Ureter (tissue), 1 donor: ENCODE measurements around the gene CRKL. TPM values are rescaled to one million over a fixed set of nuclear protein-coding genes. Genes with fewer than 3 reads are reported as not detected.

Source experiments
- DNase-seq: peaks from one replicate; pipeline ENCODE4 v3.0.0-alpha.2; 2020; ENCODE audit warnings: low spot score
- total RNA-seq: library from RNA; stranded (reverse); gene quantifications from one replicate; pipeline ENCODE4 v1.2.4, GENCODE V29; 2023
- donor health status: DM: yes; HTN: yes; CAD: no.

The CRKL gene
- total RNA-seq, 1 donor from 2014 or later: 64.8 TPM

DNA sequence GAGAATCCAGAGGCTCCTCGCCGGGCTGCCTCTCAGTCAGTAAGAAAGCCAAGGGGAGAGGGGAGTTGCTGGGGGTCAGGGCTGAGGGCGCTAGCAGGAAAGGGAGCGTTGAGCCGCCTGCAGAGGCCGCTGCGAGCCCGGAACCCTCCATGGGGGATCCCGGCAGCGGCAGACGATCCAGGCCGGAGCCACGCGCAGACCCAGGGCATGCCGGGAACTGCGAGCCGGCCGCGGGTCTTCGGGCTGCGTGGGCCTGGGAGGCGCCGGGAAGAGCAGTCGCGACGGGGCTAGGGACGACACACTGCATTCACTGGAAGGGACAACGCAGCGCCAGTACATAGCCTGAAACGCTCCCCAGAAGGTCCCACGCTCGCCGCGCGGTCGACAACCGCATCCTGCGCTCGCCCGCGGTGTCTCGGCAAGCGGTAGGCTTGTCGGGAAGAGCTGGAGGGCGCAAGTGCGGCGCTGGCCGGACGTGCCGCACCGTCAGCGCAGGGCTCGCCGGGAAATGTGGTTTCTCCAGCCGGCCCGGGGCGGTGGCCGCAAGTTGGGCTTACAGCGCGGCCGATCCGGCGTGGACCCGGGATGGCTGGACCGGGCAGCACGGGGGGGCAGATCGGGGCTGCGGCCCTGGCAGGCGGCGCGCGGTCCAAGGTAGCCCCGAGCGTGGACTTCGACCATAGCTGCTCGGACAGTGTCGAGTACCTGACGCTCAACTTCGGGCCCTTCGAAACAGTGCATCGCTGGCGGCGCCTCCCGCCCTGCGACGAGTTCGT lies 64.8 kb downstream of the CRKL start, which contains the start of gene LZTR1:
Gene LZTR1 (plus strand): TSS at position 511 of the 776 bp plus-strand sequence. CDS start 75 bp downstream, at position 586.
- DNase-seq: peak; percentile 85

DNA sequence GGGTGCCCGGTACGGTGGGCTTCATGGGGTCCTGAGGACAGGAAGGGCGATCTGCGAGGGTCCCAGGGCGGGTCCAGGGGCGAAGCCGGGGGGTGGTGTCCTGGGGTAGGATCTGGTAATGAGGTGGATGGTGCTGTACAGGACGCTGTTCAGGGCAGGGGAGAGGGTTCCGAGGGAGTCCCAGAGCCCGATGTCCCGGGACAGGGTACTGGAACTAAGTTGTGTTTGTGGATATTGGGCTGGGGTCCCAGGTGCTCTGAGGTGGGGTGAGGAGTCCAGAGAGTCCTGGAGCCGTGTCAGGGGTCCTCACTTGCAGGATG lies 65.3 kb downstream of the CRKL start:
- no peak for DNase-seq

DNA sequence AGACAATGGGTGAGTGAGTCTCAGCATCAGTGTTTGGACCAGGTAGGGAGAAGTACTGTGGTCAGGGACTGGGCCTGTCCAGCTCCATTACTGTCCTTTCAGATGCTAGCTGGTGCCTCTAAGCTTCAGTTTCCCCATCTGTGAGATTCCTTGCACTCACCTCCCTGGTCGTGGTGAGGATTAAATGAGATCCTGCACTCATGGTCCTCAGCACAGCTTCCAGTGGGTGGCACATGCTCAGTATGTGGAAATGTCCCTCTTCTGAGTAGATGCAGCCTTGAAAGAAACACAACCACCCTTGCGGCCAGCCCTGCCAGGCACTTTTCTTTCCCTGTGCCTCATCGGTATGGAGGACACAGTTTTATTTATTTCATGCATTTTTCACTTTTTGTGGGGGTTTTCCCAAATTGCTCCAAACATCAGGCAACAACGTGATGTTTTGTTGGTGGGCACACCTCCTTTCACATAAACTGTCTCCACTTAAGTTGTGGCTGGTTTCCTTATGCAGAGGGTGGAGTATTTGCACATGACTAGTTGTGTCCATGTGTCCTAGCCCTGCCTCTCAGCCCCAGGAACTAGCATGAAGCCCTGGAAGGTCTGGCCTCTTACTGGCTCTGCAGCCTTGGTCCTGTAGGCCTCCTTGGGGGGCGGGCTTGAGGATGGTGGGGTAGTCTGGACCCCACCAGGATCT lies 66.0 kb downstream of the CRKL start:
- DNase-seq: no peak

DNA sequence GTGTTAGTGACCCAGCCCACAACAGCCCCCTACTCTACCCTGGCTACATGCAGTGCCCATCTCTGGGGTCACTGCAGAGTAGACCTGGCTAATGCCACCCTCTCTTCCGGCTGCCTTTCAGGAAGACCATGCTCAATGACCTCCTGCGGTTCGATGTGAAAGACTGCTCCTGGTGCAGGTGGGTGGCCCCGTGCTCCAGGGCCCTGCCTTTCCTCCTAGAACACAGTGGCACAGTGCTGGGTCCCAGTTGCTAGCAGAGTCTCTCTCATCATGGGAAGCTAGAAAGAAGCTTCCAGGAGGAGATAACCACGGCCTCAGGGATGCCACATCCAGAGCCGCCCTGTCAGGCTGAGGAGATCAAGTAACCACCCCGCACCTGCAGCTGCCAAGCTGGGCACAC lies 68.5 kb downstream of the CRKL start:
- DNase-seq: no peak

DNA sequence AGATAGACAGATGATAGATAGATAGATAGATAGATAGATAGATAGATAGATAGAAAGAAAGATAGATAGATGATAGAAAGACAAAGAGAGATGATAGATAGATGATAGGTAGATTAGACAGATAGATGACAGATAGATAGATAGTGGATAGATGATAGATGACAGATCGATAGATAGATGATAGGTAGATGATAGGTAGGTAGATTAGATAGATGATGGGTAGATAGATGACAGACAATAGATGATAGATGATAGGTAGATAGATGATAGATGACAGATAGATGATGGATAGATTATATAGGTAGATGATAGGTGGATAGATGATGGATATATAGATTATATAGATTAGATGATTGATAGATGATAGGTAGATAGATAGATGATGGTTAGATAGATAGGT lies 69.2 kb downstream of the CRKL start:
- no peak for DNase-seq

DNA sequence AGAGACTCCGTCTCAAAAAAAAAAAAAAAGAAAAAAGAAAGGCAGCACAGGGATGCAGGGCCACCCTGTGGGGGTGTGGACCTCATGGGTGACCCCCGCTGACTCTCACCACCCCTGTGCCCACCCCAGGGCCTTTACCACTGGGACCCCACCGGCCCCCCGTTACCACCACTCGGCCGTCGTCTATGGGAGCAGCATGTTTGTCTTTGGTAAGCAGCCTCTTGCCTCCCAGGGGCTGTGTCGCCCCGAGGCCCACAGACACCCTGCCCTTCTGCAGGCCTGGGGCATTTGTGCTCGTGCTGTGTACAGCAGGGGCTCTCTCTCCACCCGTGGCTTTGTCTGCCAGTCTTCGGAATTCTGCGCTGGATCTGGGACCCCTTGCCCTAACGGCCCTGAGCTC lies 70.2 kb downstream of the CRKL start:
- no peak for DNase-seq

DNA sequence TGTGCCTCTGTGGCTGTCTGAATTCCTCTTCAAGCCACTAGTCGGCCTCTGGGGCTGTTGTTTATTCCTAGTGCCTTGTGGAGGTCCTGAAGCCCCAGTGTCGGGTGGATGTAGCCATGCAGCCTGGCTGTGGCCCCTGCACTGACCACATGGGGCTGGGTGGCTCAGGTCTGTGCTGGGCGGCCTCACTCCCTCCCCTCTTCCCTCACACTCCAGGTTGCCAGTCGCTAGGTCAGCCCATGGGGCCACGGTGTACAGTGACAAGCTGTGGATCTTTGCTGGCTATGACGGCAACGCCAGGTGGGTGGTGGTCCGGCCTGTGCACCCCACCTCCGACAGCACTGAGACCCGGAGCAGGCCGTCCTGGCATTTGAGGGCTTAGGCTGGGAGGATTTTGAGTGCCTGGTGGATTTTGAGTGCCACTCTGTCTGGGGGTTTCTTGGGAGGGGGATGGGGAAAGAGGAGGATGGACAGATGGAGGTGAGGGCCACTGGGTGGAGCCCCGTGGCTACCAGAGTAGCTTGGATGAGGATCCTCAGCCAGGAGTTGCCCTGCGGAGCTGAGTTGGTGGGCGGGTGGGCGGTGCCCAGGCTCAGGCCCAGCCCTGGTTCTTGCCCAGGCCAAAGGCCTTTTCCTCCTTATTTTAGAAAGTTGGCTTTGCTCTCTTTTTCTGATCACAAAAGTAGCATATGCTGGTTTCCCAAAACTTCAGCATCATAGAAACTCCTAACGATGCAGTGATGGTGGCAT lies 71.5 kb downstream of the CRKL start:
- peak; percentile 42 for DNase-seq

DNA sequence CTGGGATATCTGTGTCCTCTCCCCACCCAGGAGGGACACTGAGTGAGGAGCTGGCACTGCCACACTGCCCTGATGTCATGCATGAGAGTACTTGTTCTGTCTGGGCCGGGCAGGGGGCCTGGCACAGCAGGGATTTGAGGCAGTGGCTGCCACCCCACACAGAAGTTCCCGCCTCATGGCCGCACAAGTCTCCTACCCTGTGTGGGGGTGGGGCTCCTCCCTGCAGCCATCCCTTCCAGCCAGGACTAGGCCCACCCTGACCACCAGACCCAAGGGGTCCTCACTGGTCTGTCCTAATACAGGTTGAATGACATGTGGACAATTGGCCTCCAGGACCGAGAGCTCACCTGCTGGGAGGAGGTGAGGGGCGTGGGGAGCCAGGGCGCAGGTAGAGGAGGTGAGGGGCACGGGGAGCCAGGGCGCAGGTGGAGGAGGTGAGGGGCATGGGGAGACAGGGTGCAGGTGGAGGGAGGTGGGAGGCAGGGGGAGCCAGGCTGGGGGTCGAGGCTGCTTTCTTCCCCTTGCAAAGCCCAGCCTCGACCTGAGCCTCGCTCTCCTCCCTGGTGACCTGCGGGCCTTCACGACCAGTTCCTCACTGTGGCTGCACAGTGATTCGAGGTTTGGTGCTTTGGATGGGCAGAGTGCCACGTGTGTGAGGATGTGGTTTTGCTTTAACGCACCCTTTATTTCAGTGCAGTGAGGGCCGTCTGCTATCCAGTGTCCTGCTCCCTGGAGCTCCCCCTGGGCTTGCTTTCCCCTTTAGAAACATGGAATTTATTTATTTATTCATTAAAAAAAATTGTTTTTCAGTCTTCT lies 72.3 kb downstream of the CRKL start:
- DNase-seq: no peak

DNA sequence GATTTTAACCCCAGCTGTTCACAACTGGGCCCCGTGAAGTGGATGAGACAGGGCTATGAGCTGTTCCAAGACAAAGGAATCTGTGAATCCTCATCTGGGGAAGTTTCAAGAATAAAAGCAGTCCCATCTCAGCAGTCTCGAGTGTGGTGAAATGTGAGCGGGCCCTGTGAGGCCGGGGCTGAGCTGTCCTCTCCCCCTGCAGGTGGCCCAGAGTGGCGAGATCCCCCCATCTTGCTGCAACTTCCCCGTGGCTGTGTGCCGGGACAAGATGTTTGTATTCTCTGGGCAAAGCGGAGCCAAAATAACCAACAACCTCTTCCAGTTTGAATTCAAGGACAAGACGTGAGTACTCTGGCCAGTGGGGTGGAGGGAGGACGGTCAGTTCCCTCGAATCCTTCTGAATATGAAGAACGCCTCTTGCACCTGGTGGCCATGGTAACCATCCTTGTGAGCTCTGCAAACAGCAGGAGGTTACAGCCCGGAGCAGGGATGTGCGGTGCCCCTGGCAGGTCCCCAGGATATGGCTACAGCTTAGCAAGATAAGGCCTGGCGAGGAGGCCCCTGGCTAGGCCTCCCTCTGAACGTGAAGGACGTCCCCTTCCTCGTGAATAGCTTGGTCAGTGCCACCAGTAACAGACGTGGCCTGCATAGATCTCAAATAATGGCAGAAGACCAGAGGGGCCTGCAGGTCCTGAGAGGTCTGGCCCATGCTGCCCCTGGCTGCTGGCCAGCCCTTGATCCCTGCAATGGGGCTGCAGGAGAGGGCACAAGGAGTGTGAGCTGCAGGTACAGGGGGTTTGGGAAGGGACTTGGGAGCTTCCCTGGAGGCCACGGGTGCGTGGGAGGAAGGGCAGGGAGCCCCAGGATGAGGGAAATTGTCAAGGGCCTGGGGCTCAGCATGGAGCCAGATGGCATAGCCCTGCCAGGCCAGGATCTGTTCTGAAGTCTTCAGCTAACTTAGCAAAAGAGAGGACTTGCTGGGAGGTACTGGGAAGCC lies 73.3 kb downstream of the CRKL start:
- DNase-seq: peak; percentile 43

DNA sequence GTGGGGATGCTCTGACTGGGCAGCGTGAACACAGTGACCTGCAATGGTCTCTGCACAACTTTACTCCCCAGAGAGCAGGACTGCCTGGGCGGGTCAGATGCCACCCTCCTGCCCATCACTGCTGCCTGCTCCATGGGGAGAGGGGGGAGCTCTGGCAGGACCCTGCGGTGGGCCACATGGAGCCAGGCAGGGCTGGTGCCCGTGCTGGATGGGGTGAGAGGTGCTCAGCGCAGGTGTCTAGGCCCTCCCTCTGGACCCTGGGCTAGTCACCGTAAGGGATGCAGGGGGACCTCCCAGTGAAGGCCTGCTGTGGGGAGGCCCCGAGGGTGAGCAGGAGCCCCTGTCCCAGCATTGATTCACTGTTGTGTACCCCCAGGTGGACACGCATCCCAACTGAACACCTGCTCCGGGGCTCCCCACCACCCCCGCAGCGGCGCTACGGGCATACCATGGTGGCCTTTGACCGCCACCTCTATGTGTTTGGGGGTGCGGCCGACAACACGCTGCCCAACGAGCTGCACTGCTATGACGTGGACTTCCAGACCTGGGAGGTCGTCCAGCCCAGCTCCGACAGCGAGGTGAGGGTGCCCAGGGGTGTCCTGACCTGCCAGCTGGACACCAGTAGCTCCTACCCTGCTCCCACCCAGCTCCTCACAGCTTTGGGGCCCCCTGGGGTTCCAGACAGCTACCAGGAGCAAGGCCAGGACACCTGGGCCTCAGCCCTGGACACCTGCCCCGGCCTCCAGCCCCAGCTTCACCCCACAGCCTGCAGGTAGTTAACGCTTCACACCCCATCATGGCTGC lies 74.2 kb downstream of the CRKL start:
- no peak for DNase-seq

DNA sequence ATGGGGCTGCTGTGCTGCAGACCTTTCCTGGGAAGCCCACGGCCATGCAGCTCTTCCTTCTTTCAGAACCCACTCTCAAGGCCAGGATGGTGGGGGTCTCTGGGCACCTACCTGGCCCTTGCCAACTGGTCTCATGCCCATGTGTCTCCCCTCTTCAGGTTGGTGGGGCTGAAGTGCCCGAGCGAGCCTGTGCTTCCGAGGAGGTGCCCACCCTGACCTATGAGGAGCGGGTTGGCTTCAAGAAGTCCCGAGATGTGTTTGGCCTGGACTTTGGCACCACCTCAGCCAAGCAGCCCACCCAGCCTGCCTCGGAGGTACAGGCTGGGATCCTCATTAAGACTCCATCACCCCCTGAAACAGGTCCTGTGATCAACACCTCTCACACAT lies 74.8 kb downstream of the CRKL start:
- no peak for DNase-seq

DNA sequence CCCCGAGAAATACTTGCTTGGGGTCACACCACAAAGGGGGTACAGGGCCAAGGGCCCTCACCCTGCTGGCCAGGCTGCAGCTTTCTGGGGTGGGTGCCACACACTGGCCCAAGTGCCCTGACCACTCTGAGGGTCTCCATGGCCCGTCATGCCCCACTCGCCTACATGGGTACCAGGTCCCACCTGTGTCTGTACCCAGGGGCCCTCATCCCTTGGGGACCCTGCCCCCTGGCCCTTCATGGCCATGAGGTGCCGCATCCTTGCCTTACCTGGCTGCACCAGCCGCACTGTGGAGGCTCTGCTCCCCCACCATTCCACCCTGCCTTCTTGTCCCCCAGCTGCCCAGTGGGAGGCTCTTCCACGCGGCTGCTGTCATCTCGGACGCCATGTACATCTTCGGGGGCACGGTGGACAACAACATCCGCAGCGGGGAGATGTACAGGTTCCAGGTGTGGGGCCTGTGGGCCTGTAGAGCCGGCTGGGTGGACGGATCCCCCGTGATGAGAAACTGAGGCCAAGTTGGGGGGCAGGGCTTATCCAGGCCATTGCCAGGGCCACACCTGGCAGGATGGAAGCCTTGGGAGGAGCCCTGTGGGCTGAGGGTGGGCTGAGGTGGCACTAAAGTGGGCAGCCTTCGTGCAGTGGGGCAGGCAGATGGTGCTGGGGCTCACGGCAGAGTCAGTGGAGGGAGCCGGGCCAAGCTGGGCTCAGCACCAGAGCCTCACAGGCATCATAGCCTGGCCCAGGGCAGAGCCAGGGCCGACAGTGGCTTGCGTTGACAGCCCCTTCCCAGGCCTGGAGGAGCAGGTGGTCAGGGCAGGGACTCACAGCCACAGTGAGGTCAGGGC lies 75.5 kb downstream of the CRKL start:
- no peak for DNase-seq

DNA sequence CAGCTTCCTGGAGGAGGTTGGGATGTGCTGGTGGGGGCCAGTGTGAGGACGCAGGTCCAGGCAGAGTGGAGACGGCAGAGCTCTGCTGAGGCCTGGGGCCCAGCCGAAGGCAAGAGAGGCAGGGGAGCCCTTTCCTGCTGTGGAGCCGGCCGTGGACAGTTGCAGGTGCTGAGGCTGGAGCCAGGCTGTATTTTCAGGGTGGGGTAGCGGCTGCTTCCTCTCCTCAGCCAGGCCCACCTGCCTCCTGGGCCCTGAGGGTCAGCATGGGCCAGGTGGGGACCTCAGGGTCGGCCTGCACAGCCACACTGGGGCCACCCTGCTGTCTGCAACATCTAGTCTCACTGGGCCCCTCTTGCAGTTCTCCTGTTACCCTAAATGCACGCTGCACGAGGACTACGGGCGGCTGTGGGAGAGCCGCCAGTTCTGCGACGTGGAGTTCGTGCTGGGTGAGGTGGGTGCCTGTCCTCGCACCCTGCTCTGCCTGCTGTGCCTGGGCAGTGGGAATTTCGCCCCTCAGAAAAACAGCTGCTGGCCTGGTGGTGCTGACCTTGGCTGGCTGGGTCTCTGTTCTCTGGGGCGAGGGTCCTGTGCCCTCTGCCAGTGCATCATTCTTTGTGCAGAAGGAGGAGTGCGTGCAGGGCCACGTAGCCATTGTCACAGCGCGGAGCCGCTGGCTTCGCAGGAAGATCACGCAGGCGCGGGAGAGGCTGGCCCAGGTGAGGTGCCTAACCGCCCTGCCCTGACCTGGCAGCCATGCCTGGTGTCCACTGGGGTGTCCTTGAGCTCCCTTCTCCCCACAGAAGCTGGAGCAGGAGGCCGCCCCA lies 76.3 kb downstream of the CRKL start:
- DNase-seq: no peak

DNA sequence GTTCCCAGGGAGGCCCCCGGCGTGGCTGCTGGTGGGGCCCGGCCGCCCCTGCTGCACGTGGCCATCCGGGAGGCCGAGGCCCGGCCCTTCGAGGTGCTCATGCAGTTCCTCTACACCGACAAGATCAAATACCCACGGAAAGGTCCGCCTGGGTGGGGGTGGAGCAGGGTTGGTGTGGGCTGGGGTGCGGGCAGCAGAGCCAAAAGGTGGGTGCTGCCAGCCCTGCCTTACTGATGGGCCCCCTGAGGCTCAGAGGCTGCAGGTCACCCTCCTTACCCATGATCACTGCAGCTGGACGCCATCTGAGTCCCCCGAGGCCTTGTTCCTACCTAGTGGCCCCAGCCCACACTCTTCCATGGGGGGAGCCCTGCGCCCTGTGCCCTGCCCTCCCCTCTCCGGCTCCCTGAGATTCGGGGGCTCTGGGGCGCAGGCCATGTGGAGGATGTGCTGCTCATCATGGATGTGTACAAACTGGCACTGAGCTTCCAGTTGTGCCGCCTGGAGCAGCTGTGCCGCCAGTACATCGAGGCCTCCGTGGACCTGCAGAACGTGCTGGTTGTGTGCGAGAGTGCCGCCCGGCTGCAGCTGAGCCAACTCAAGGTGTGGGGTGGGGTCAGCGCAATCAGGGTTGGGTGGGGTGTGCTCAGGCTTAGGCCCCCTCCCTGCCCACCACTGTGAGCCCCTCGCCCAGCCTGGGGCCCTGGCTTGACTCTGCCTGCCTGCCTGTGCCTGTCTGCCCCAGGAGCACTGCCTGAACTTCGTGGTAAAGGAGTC lies 77.1 kb downstream of the CRKL start:
- no peak for DNase-seq

DNA sequence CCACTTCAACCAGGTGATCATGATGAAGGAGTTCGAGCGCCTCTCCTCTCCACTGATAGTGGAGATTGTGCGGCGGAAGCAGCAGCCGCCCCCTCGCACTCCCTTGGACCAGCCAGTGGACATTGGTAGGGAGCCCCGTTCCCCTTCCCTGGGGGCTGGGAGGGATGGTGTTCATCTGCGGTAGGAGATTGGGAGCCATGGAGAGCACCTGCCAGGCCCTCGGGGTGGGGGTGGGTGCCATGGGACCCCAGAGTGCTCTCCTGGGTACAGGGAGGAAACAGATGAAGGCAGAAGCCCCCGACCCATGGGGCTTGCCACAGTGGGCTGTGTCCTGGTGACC lies 77.7 kb downstream of the CRKL start:
- DNase-seq: no peak

DNA sequence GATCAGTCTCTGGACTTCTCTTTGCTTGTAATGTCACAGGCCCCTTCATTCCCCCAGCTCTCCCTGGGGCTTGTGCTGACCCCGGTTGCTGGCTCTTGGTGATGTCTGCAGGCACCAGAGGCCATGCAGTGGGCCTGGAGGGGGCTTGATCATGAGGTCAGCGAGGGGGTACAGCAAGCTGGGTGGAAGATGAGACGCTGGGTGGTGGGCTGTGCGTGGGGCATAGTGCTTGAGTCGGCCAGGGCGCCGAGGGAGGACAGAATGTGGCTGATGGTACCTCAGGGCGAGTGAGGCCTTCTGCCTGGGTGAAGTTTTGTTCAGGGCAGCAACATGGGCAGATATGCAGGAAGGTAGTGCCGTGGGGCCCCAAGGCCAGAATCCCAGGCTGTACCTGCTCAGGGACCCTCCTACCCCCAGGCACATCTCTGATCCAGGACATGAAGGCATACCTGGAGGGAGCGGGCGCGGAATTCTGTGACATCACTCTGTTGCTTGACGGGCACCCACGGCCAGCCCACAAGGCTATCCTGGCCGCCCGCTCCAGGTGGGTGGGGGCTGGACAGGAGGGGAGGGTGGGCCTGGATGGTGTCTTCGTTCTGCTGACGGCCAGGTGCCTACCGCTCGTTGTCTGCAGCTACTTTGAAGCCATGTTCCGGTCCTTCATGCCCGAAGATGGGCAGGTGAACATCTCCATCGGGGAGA lies 78.3 kb downstream of the CRKL start:
- DNase-seq: no peak

DNA sequence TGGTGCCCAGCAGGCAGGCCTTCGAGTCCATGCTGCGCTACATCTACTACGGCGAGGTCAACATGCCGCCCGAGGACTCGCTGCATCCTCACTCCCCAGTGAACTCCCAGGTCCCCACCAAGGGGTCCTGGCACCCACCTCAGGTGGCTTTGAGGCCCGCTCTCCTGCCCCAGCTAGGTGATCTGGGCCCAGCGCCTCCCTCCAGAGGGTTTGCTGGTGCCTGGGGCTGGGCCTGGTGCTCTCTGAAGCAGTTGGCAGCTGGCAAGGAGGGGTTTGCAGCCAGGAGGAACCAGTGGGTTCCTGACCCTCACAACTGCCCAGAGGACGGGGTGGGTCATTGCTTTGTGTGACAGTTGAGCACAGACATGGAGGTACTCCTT lies 78.8 kb downstream of the CRKL start:
- DNase-seq: no peak
